Stimulated activated CD4-positive, alpha-beta T cell treated with anti-CD3 and anti-CD28 coated beads, TNF-alpha, amount 100 ng/mL, for 48 hours (primary cell): ENCODE results near the gene DHPS.

ENCODE experiments used
- DNase-seq, 3 donors: peaks; one replicate each; pipeline ENCODE4 v3.0.0-alpha.2; 2020; ENCODE audit warnings: low read depth in 3 of 3

DHPS gene

GRCh38 chr19:12675399-12675798 is 6.3 kb downstream of the DHPS start:
- no peak for DNase-seq

GRCh38 chr19:12672744-12673143 is 8.9 kb downstream of the DHPS start:
- no peak for DNase-seq

GRCh38 chr19:12670159-12670928 is 11.3 kb downstream of the DHPS start:
- no peak for DNase-seq

- peak in 2 of 3 donors; percentile 51 to 72 for DNase-seq
Measured at GRCh38 chr19:12669270-12670158, 12.2 kb downstream of the DHPS start.

- peak in 2 of 3 donors; percentile 31 to 61 for DNase-seq
Measured at GRCh38 chr19:12668932-12669269, 12.8 kb downstream of the DHPS start.

- DNase-seq: no peak
Measured at GRCh38 chr19:12668346-12668745, 13.3 kb downstream of the DHPS start.

- no peak for DNase-seq
Measured at GRCh38 chr19:12667731-12668302, 13.9 kb downstream of the DHPS start.

- peak in 2 of 3 donors; percentile 62 to 85 for DNase-seq
Measured at GRCh38 chr19:12666265-12667048, 15.2 kb downstream of the DHPS start, which contains the start of the genes MAN2B1 and WDR83. MAN2B1 (minus strand) TSS chr19:12666742; CDS start chr19:12666701, 41 bp downstream. WDR83 (plus strand) TSS chr19:12666807; CDS start chr19:12669791, 2,984 bp downstream.

GRCh38 chr19:12665671-12666264 is 15.9 kb downstream of the DHPS start:
- DNase-seq: no peak

GRCh38 chr19:12665281-12665573 is 16.5 kb downstream of the DHPS start:
- DNase-seq: peak in 1 of 3 donors; percentile 35

GRCh38 chr19:12664406-12665280 is 17.0 kb downstream of the DHPS start:
- DNase-seq: no peak

- no peak for DNase-seq
Measured at GRCh38 chr19:12660980-12661379, 20.7 kb downstream of the DHPS start.

GRCh38 chr19:12657966-12658365 is 23.7 kb downstream of the DHPS start:
- no peak for DNase-seq

GRCh38 chr19:12656899-12657571 is 24.6 kb downstream of the DHPS start:
- DNase-seq: peak in 2 of 3 donors; percentile 23 to 53

GRCh38 chr19:12655546-12655945 is 26.1 kb downstream of the DHPS start:
- DNase-seq: no peak

- no peak for DNase-seq
Measured at GRCh38 chr19:12652219-12652618, 29.5 kb downstream of the DHPS start.

GRCh38 chr19:12649941-12650340 is 31.7 kb downstream of the DHPS start:
- DNase-seq: no peak

- DNase-seq: no peak
Measured at GRCh38 chr19:12648088-12648487, 33.6 kb downstream of the DHPS start.

- DNase-seq: peak in 1 of 3 donors; percentile 54
Measured at GRCh38 chr19:12647490-12648071, 34.1 kb downstream of the DHPS start.
